ENCODE results near the gene TRPM2.
"Not testable (repeated sequence)": the region's sequence is repeated elsewhere in the genome, so short reads cannot be mapped to it uniquely, and the experiment has no call there.

TRPM2 gene

GRCh38 chr21:44375281-44375651, 21.8 kb downstream of the TRPM2 start:
- DNase-seq (ENCODE audit: low read depth): peak; percentile 52

GRCh38 chr21:44375761-44376241, 22.4 kb downstream of the TRPM2 start:
- DNase-seq (ENCODE audit: low read depth): no peak

GRCh38 chr21:44376606-44377005, 23.2 kb downstream of the TRPM2 start:
- no peak for DNase-seq (ENCODE audit: low read depth)

- DNase-seq (ENCODE audit: low read depth): no peak
These were observed 23.9 kb downstream of the TRPM2 start for GRCh38 chr21:44377201-44377921.

- no peak for DNase-seq (ENCODE audit: low read depth)
These were observed 24.7 kb downstream of the TRPM2 start for GRCh38 chr21:44377922-44378645.

GRCh38 chr21:44378646-44379514, 25.5 kb downstream of the TRPM2 start:
- no peak for DNase-seq (ENCODE audit: low read depth)

GRCh38 chr21:44379515-44379848, 26.1 kb downstream of the TRPM2 start:
- DNase-seq (ENCODE audit: low read depth): no peak

- DNase-seq (ENCODE audit: low read depth): no peak
These were observed 26.8 kb downstream of the TRPM2 start for GRCh38 chr21:44379991-44380865.

GRCh38 chr21:44380876-44381275, 27.5 kb downstream of the TRPM2 start:
- DNase-seq (ENCODE audit: low read depth): no peak

- no peak for DNase-seq (ENCODE audit: low read depth)
These were observed 28.5 kb downstream of the TRPM2 start for GRCh38 chr21:44381874-44382273.

- DNase-seq (ENCODE audit: low read depth): no peak
These were observed 29.1 kb downstream of the TRPM2 start for GRCh38 chr21:44382536-44382935.

- no peak for DNase-seq (ENCODE audit: low read depth)
These were observed 29.8 kb downstream of the TRPM2 start for GRCh38 chr21:44383216-44383615.

GRCh38 chr21:44384968-44385367, 31.5 kb downstream of the TRPM2 start:
- no peak for DNase-seq (ENCODE audit: low read depth)

- no peak for DNase-seq (ENCODE audit: low read depth)
These were observed 35.9 kb downstream of the TRPM2 start for GRCh38 chr21:44389335-44389734.

- no peak for DNase-seq (ENCODE audit: low read depth)
These were observed 37.5 kb downstream of the TRPM2 start for GRCh38 chr21:44390886-44391285.

GRCh38 chr21:44391345-44392091, 38.1 kb downstream of the TRPM2 start:
- no peak for DNase-seq (ENCODE audit: low read depth)

GRCh38 chr21:44392185-44392584, 38.8 kb downstream of the TRPM2 start:
- no peak for DNase-seq (ENCODE audit: low read depth)

GRCh38 chr21:44392916-44393315, 39.5 kb downstream of the TRPM2 start:
- DNase-seq (ENCODE audit: low read depth): no peak

- no peak for DNase-seq (ENCODE audit: low read depth)
These were observed 41.3 kb downstream of the TRPM2 start for GRCh38 chr21:44394733-44395132.

- no peak for DNase-seq (ENCODE audit: low read depth)
These were observed 41.8 kb downstream of the TRPM2 start for GRCh38 chr21:44395260-44395659.

- not testable (repeated sequence) for DNase-seq (ENCODE audit: low read depth)
These were observed 43.4 kb downstream of the TRPM2 start for GRCh38 chr21:44396803-44397202.
